Right cardiac atrium (tissue), 5 donors: ENCODE data around the gene EXPH5. TPM values are rescaled to one million over a fixed set of nuclear protein-coding genes. Genes with fewer than 3 reads are reported as not detected.

ENCODE experiments used
- ATAC-seq, 2 donors: fragments of 200-7000 bp; cut with Tn5 transposase; one replicate each; pipeline versions ENCODE4 v1.8.0 to v1.9.1; 2020; ENCODE audit warnings: moderate library complexity in 2 of 2, mild to moderate bottlenecking in 1 of 2
- DNase-seq, 3 donors: peaks; one replicate each; pipeline ENCODE4 v3.0.0-alpha.2; 2020
- H3K27ac ChIP-seq: one replicate; pipeline ENCODE4 v1.5.1; 2013; ENCODE audit warnings: mild to moderate bottlenecking, low read length, control low read depth, moderate library complexity
- H3K27me3 ChIP-seq: one replicate; pipeline ENCODE4 v1.6.1; 2013; ENCODE audit not compliant: control insufficient read depth, insufficient read depth
- H3K4me1 ChIP-seq: one replicate; pipeline ENCODE4 v1.6.1; 2013; ENCODE audit warnings: low read length; ENCODE audit not compliant: control insufficient read depth, insufficient read depth
- H3K4me3 ChIP-seq: one replicate; pipeline ENCODE4 v1.5.1; 2013; ENCODE audit warnings: low read length, control low read depth
- H3K9me3 ChIP-seq: one replicate; pipeline ENCODE4 v1.6.1; 2013; ENCODE audit warnings: low read length; ENCODE audit not compliant: control insufficient read depth
- WGBS: extraction: QIAGEN DNeasy Blood & Tissue Kit; methylation state at CpG from one replicate; pipeline ENCODE4 v1.1.7; 2013; 5-methylcytosine and 5-hydroxymethylcytosine counted together
- intact Hi-C, 4 donors: fragments of 100-400 bp; cut with DNase I; formaldehyde crosslinking; loops; one replicate each; pipeline versions ENCODE4 v1.11.0 to v1.14.0; 2022 to 2023
- polyA plus RNA-seq: library from polyadenylated mRNA; stranded (reverse); fragments of 200-250 nt; gene quantifications from one replicate; pipeline ENCODE4 v1.2.3, GENCODE V29; 2013
- total RNA-seq, 4 donors: library from RNA; stranded (reverse); fragmentation: NEBNext Ultra II Directional; extraction: Animal tissue kit (Norgen Biotek cat#: 25700); gene quantifications; one replicate each; pipeline ENCODE4 v1.2.1, GENCODE V29; 2021
- donor health status: healthy with polysubstance abuse.
- donor health status: DM: no; HTN: yes; CAD: no.
- donor health status: DM: no; HTN: no; CAD: no.
- donor health status: DM: no; HTN: yes; CAD: no; lungs with severe emphysema.
- donor health status: DM: yes; HTN: yes; CAD: no.

The EXPH5 gene
- total and polyA plus RNA-seq, 5 donors, result 0.41 to 5.0 (median 2.4) TPM

- no peak overlapping the region for H3K27ac ChIP-seq
- no peak overlapping the region for H3K4me3 ChIP-seq
- WGBS, result 77% methylated on average over 5 of the region's 5 CpGs
- no peaks in the 10 kb centered on the region for H3K4me1 ChIP-seq
- no peaks in the 10 kb centered on the region for H3K9me3 ChIP-seq
- no peaks in the 10 kb centered on the region for H3K27me3 ChIP-seq
- intact Hi-C loops, result no loop called here
- DNase-seq (no peak), ATAC-seq (no peak)
Observed at GRCh38 chr11:108536783-108537182, 56.8 kb downstream of the EXPH5 start.

- no peaks in the 10 kb centered on the region for H3K27me3 ChIP-seq
- no peaks in the 10 kb centered on the region for H3K9me3 ChIP-seq
- WGBS, result 64% methylated on average over 6 of the region's 6 CpGs
- no peak overlapping the region for H3K4me3 ChIP-seq
- DNase-seq (no peak), ATAC-seq (no peak)
- no peaks in the 10 kb centered on the region for H3K4me1 ChIP-seq
- intact Hi-C loops, result no loop called here
- H3K27ac ChIP-seq, result no peak overlapping the region
Observed at GRCh38 chr11:108535384-108535955, 58.1 kb downstream of the EXPH5 start.

GRCh38 chr11:108534274-108534882 lies 59.2 kb downstream of the EXPH5 start:
- WGBS, result 75% methylated on average over 2 of the region's 2 CpGs
- Histone ChIP-seq H3K27me3 (no peaks in the 10 kb centered on the region), H3K27ac (no peak overlapping the region), H3K9me3 (no peaks in the 10 kb centered on the region), H3K4me1 (no peaks in the 10 kb centered on the region), H3K4me3 (no peak overlapping the region)
- ATAC-seq, result no peak
- intact Hi-C loops, result no loop called here
- DNase-seq, result no peak

GRCh38 chr11:108530426-108530825 lies 63.1 kb downstream of the EXPH5 start:
- intact Hi-C loops, result no loop called here
- Histone ChIP-seq H3K4me1 (no peaks in the 10 kb centered on the region), H3K4me3 (no peak overlapping the region), H3K27me3 (no peaks in the 10 kb centered on the region), H3K27ac (no peak overlapping the region), H3K9me3 (no peaks in the 10 kb centered on the region)
- ATAC-seq (no peak), DNase-seq (no peak)
- WGBS, result 96% methylated on average over 5 of the region's 5 CpGs

GRCh38 chr11:108527382-108527781 lies 66.2 kb downstream of the EXPH5 start:
- Histone ChIP-seq H3K4me1 (no peaks in the 10 kb centered on the region), H3K9me3 (no peaks in the 10 kb centered on the region), H3K27me3 (no peaks in the 10 kb centered on the region), H3K27ac (no peak overlapping the region), H3K4me3 (no peak overlapping the region)
- intact Hi-C loops, result no loop called here
- ATAC-seq (no peak), DNase-seq (no peak)
- 63% methylated on average over 6 of the region's 6 CpGs for WGBS

GRCh38 chr11:108525161-108525560 lies 68.4 kb downstream of the EXPH5 start:
- no peaks in the 10 kb centered on the region for H3K4me1 ChIP-seq
- H3K9me3 ChIP-seq, result no peaks in the 10 kb centered on the region
- DNase-seq (no peak), ATAC-seq (no peak)
- no peaks in the 10 kb centered on the region for H3K27me3 ChIP-seq
- no peak overlapping the region for H3K27ac ChIP-seq
- H3K4me3 ChIP-seq, result no peak overlapping the region
- intact Hi-C loops, result no loop called here
- WGBS, result 83% methylated on average over 1 of the region's 1 CpG

- ATAC-seq, result no peak
- no peak overlapping the region for H3K4me3 ChIP-seq
- no peak overlapping the region for H3K27ac ChIP-seq
- intact Hi-C loops, result no loop called here
- no peaks in the 10 kb centered on the region for H3K4me1 ChIP-seq
- DNase-seq, result no peak
- no peaks in the 10 kb centered on the region for H3K27me3 ChIP-seq
- no peaks in the 10 kb centered on the region for H3K9me3 ChIP-seq
Observed at GRCh38 chr11:108524422-108524821, 69.1 kb downstream of the EXPH5 start.

- DNase-seq (no peak), ATAC-seq (no peak)
- Histone ChIP-seq H3K9me3 (no peaks in the 10 kb centered on the region), H3K4me1 (no peaks in the 10 kb centered on the region), H3K4me3 (no peak overlapping the region), H3K27me3 (no peaks in the 10 kb centered on the region), H3K27ac (no peak overlapping the region)
- 40% methylated on average over 1 of the region's 1 CpG for WGBS
- intact Hi-C loops, result no loop called here
Observed at GRCh38 chr11:108522318-108522717, 71.2 kb downstream of the EXPH5 start.

- 76% methylated on average over 10 of the region's 10 CpGs for WGBS
- no peaks in the 10 kb centered on the region for H3K9me3 ChIP-seq
- no peak overlapping the region for H3K27ac ChIP-seq
Observed at GRCh38 chr11:108518581-108518980, 75.0 kb downstream of the EXPH5 start.

GRCh38 chr11:108516125-108516524 lies 77.4 kb downstream of the EXPH5 start:
- WGBS, result 95% methylated on average over 4 of the region's 4 CpGs
- no peak for DNase-seq
- intact Hi-C loops, result no loop called here
- no peak for ATAC-seq
- Histone ChIP-seq H3K27ac (no peak overlapping the region), H3K4me1 (no peaks in the 10 kb centered on the region), H3K27me3 (peaks cover 2% of the 10 kb centered on the region), H3K4me3 (no peak overlapping the region), H3K9me3 (no peaks in the 10 kb centered on the region)

More at GRCh38 chr11:108518581-108518980, 75.0 kb downstream of the EXPH5 start:
- Histone ChIP-seq H3K4me1 (no peaks in the 10 kb centered on the region), H3K4me3 (no peak overlapping the region), H3K27me3 (no peaks in the 10 kb centered on the region)
- no peak for ATAC-seq
- intact Hi-C loops, result no loop called here
- no peak for DNase-seq

GRCh38 chr11:108512708-108513107 lies 80.9 kb downstream of the EXPH5 start:
- H3K27me3 ChIP-seq, result peaks cover 2% of the 10 kb centered on the region
- 68% methylated on average over 2 of the region's 2 CpGs for WGBS
- H3K27ac ChIP-seq, result no peak overlapping the region
- H3K4me3 ChIP-seq, result no peak overlapping the region
- no peak for DNase-seq
- intact Hi-C loops, result no loop called here
- H3K9me3 ChIP-seq, result no peaks in the 10 kb centered on the region
- H3K4me1 ChIP-seq, result no peaks in the 10 kb centered on the region
- ATAC-seq, result no peak
